K562 (cell line): Measurements from ENCODE around the gene PNPLA1. TPM values are rescaled to one million over a fixed set of nuclear protein-coding genes. Genes with fewer than 3 reads are reported as not detected.

ENCODE experiments used
- BCLAF1 ChIP-seq, 2 experiments: fragments of 450-650 bp in 1 of 2; IDR thresholded peaks; 2 replicates each; pipeline ENCODE4 v1.6.1; 2011 to 2017; ENCODE audit warnings: low read depth in 2 of 2, antibody characterized with exemption in 1 of 2, borderline replicate concordance in 1 of 2, low read length in 1 of 2, mild to moderate bottlenecking in 1 of 2, mixed read lengths in 1 of 2; ENCODE audit not compliant: control insufficient read depth in 1 of 2
- ESRRA ChIP-seq: fragments of 450-650 bp; IDR thresholded peaks from 2 replicates; pipeline ENCODE4 v1.6.1; 2014; ENCODE audit warnings: low read depth, mild to moderate bottlenecking, moderate library complexity, borderline replicate concordance
- MAZ ChIP-seq, 2 experiments: fragments of 450-650 bp in 1 of 2; sonication (generic) in 1 of 2; formaldehyde crosslinking; IDR thresholded peaks in 1 of 2; conservative IDR thresholded peaks in 1 of 2; 2 replicates each; pipeline versions ENCODE4 v1.4.0 to v1.5.0; 2020; ENCODE audit warnings: mild to moderate bottlenecking in 1 of 2, missing genetic modification reagents in 1 of 2
- ZBTB26 ChIP-seq: fragments of 450-650 bp; formaldehyde crosslinking; IDR thresholded peaks from 2 replicates; pipeline ENCODE4 v1.4.0; 2022; ENCODE audit warnings: missing genetic modification characterization
- ZNF408 ChIP-seq: fragments of 250-450 bp; sonication (Bioruptor Pico); IDR thresholded peaks from 2 replicates; pipeline ENCODE4 v1.4.0; 2020; ENCODE audit warnings: low read depth, mild to moderate bottlenecking, moderate library complexity
- polyA plus RNA-seq, 8 experiments: library from polyadenylated mRNA; depleted of rRNA in 4 of 8; stranded (reverse) in 5 of 8; unstranded in 3 of 8; fragments of >200 nt; fragmentation: Nextera tagmentation in 2 of 8; fragmentation: Illumina TruSeq in 1 of 8; extraction: Ambion mirVana in 2 of 8; extraction: Trizol in 1 of 8; gene quantifications; 2 replicates each; pipeline versions ENCODE4 v1.2.1 to v1.2.3, GENCODE V29; 2011 to 2014; ENCODE audit warnings: inconsistent platforms in 1 of 8, missing spikeins in 1 of 8
- total RNA-seq, 7 experiments: library from RNA; depleted of rRNA in 6 of 7; stranded (reverse); fragments of >200 nt in 6 of 7; fragmentation: Illumina TruSeq in 2 of 7; extraction: Trizol in 2 of 7; gene quantifications; 2 replicates each; pipeline versions ENCODE4 v1.2.1 to v1.2.3, GENCODE V29; 2011 to 2021; ENCODE audit warnings: low replicate concordance in 1 of 7

PNPLA1 gene
- total and polyA plus RNA-seq, 9 of the 15 experiments (the other 6 are each of a cell fraction or from before 2014, with no cell fraction given), result 0.04 to 0.27 (median 0.13) TPM; not detected in 2

GRCh38 chr6:36309203-36309602 lies 39.3 kb downstream of the PNPLA1 start (continued):
- TF ChIP-seq ZBTB26, result no peak
- TF ChIP-seq MAZ (CRISPR knock-in tag; conservative IDR thresholded peaks at IDR 0.05 in 1 of 2, IDR thresholded peaks at IDR 0.05 in 1 of 2), result no peak
- no peak for TF ChIP-seq ZNF408 (CRISPR knock-in tag)
- TF ChIP-seq BCLAF1 (IDR thresholded peaks at IDR 0.05; ENCODE audit: borderline replicate concordance in 1 of 2, control insufficient read depth in 1 of 2, low read depth in 2 of 2, low read length in 1 of 2), result no peak
- peak; percentile 49; the same call in 1 of the 2 replicates for TF ChIP-seq ESRRA
